HCEC 1CT (cell line): ENCODE results near the gene NAXD.
"Not testable (repeated sequence)": the region's sequence is repeated elsewhere in the genome, so short reads cannot be mapped to it uniquely, and the experiment has no call there.

Experiments used
- DNase-seq: peaks from one replicate; pipeline ENCODE4 v3.0.0-alpha.2; 2017

NAXD gene

GRCh38 chr13:110629735-110630134 lies 14.4 kb downstream of the NAXD start:
- no peak for DNase-seq

- no peak for DNase-seq
These were observed 15.3 kb downstream of the NAXD start for GRCh38 chr13:110630566-110631119.

- DNase-seq: not testable (repeated sequence)
These were observed 16.9 kb downstream of the NAXD start for GRCh38 chr13:110632255-110632654.

GRCh38 chr13:110633776-110634175 lies 18.4 kb downstream of the NAXD start:
- no peak for DNase-seq

GRCh38 chr13:110634558-110634957 lies 19.2 kb downstream of the NAXD start:
- peak; percentile 81 for DNase-seq

GRCh38 chr13:110635405-110636002 lies 20.2 kb downstream of the NAXD start:
- DNase-seq: no peak

- no peak for DNase-seq
These were observed 20.7 kb downstream of the NAXD start for GRCh38 chr13:110636053-110636475.

GRCh38 chr13:110636701-110637201 lies 21.4 kb downstream of the NAXD start:
- no peak for DNase-seq

GRCh38 chr13:110637275-110637674 lies 21.9 kb downstream of the NAXD start:
- no peak for DNase-seq

GRCh38 chr13:110637747-110638146 lies 22.4 kb downstream of the NAXD start:
- no peak for DNase-seq

GRCh38 chr13:110638257-110638656 lies 22.9 kb downstream of the NAXD start:
- no peak for DNase-seq

- DNase-seq: no peak
These were observed 23.8 kb downstream of the NAXD start for GRCh38 chr13:110638814-110639806.

- no peak for DNase-seq
These were observed 24.6 kb downstream of the NAXD start for GRCh38 chr13:110639935-110640334.

GRCh38 chr13:110640591-110641029 lies 25.3 kb downstream of the NAXD start:
- no peak for DNase-seq

- DNase-seq: no peak
These were observed 26.0 kb downstream of the NAXD start for GRCh38 chr13:110641055-110642015.

- DNase-seq: no peak
These were observed 27.1 kb downstream of the NAXD start for GRCh38 chr13:110642291-110642981.

GRCh38 chr13:110643324-110643723 lies 28.0 kb downstream of the NAXD start:
- DNase-seq: no peak

GRCh38 chr13:110643768-110644421 lies 28.6 kb downstream of the NAXD start:
- DNase-seq: no peak

- DNase-seq: peak; percentile 26
These were observed 29.7 kb downstream of the NAXD start for GRCh38 chr13:110644892-110645521.

- no peak for DNase-seq
These were observed 30.4 kb downstream of the NAXD start for GRCh38 chr13:110645750-110646149.
